Activated T-helper 1 cell treated with anti-CD3 and anti-CD28 coated beads, Interleukin-12 subunit alpha, Interleukin-12 subunit beta, Interleukin-2, Interleukin-4 antibody, amounts not matched to agents 30 ng/mL and 10 ng/mL and 1 ng/mL, durations not matched to agents 14 hours and 24 hours and 36 hours (primary cell): ENCODE data around the gene CCDC150. TPM values are rescaled to one million over a fixed set of nuclear protein-coding genes. Genes with fewer than 3 reads are reported as not detected.

Experiments
- DNase-seq: peaks from one replicate; pipeline ENCODE4 v3.0.0; 2021; ENCODE audit warnings: low spot score
- H3K27ac Mint-ChIP-seq: one replicate; pipeline ENCODE4 v1.8.0; 2021; ENCODE audit warnings: mild to moderate bottlenecking, mixed read lengths
- H3K27me3 Mint-ChIP-seq: one replicate; pipeline ENCODE4 v1.8.0; 2022; ENCODE audit warnings: mild to moderate bottlenecking, moderate library complexity, mixed read lengths; ENCODE audit not compliant: insufficient read depth
- H3K36me3 Mint-ChIP-seq: one replicate; pipeline ENCODE4 v1.8.0; 2021; ENCODE audit warnings: low read depth, mixed read lengths
- H3K4me1 Mint-ChIP-seq: one replicate; pipeline ENCODE4 v1.8.0; 2021; ENCODE audit warnings: low read depth, mixed read lengths
- H3K4me3 Mint-ChIP-seq: one replicate; pipeline ENCODE4 v1.8.0; 2021; ENCODE audit warnings: mild to moderate bottlenecking, moderate library complexity, mixed read lengths
- H3K9me3 Mint-ChIP-seq: one replicate; pipeline ENCODE4 v1.8.0; 2021; ENCODE audit warnings: mixed read lengths
- intact Hi-C: fragments of 100-400 bp; cut with micrococcal nuclease; formaldehyde crosslinking; loops from one replicate; pipeline ENCODE4 v1.15.1; 2024
- total RNA-seq: library from RNA; stranded (reverse); gene quantifications from 2 replicates; pipeline ENCODE4 v1.2.3, GENCODE V29; 2022

CCDC150 gene
- total RNA-seq, 1 donor from 2014 or later, result 19.6 TPM

GRCh38 chr2:196767101-196767500, 127.6 kb downstream of the CCDC150 start:
- Mint-ChIP-seq H3K27me3 (no peaks in the 10 kb centered on the region), H3K4me1 (no peaks in the 10 kb centered on the region), H3K4me3 (no peak overlapping the region), H3K9me3 (no peaks in the 10 kb centered on the region), H3K36me3 (peaks cover 34% of the 10 kb centered on the region), H3K27ac (no peak overlapping the region)
- intact Hi-C loops, result no loop called here
- DNase-seq, result no peak

Other genes with a start within 250 kb of the CCDC150 start
- 0.49 and 0.73 TPM in 2 replicates for gene HECW2, start 46.2 kb upstream of the CCDC150 start, total RNA-seq
- 69.5 and 72.2 TPM in 2 replicates for gene GTF3C3, start 160.0 kb downstream of the CCDC150 start, total RNA-seq
- gene C2orf66, start 169.6 kb downstream of the CCDC150 start, total RNA-seq, result 0.18 and 0.42 TPM in 2 replicates